Measurements from ENCODE around the gene MGAT5. TPM values are rescaled to one million over a fixed set of nuclear protein-coding genes. Genes with fewer than 3 reads are reported as not detected.

MGAT5 gene
- total RNA-seq, 1 experiment from 2014 or later: 95.3 TPM

- no peaks in the 10 kb centered on the region for H3K9me3 ChIP-seq (replicated peaks)
- peaks cover 5% of the 10 kb centered on the region for H3K36me3 ChIP-seq
- no peak overlapping the region for H3K4me3 ChIP-seq
- no peaks in the 10 kb centered on the region for H3K27me3 ChIP-seq
- DNase-seq: no peak
- no peak overlapping the region for H3K27ac ChIP-seq
- H3K4me1 ChIP-seq: no peaks in the 10 kb centered on the region
Measured at GRCh38 chr2:134308474-134309385, 54.9 kb downstream of the MGAT5 start.

GRCh38 chr2:134310107-134311079 is 56.5 kb downstream of the MGAT5 start:
- Histone ChIP-seq H3K9me3 (replicated peaks) (no peaks in the 10 kb centered on the region), H3K4me3 (no peak overlapping the region), H3K4me1 (peaks cover 11% of the 10 kb centered on the region), H3K27ac (no peak overlapping the region), H3K27me3 (no peaks in the 10 kb centered on the region), H3K36me3 (0 out of 2 replicates have a peak, but pooled peaks cover 2% of the 10 kb centered on the region)
- no peak for DNase-seq

GRCh38 chr2:134312482-134312881 is 58.6 kb downstream of the MGAT5 start:
- no peak for DNase-seq
- Histone ChIP-seq H3K27me3 (no peaks in the 10 kb centered on the region), H3K27ac (no peak overlapping the region), H3K4me3 (no peak overlapping the region), H3K4me1 (peaks cover 11% of the 10 kb centered on the region), H3K36me3 (peaks cover 3% of the 10 kb centered on the region; the same call in 1 of the 2 replicates), H3K9me3 (replicated peaks) (no peaks in the 10 kb centered on the region)

- H3K27ac ChIP-seq: no peak overlapping the region
- no peaks in the 10 kb centered on the region for H3K27me3 ChIP-seq
- H3K36me3 ChIP-seq: peaks cover 9% of the 10 kb centered on the region
- no peak overlapping the region for H3K4me3 ChIP-seq
- H3K9me3 ChIP-seq (replicated peaks): no peaks in the 10 kb centered on the region
- no peak for DNase-seq
- peaks cover 11% of the 10 kb centered on the region for H3K4me1 ChIP-seq
Measured at GRCh38 chr2:134314202-134314601, 60.3 kb downstream of the MGAT5 start.

GRCh38 chr2:134314681-134315368 is 61.0 kb downstream of the MGAT5 start:
- Histone ChIP-seq H3K9me3 (replicated peaks) (no peaks in the 10 kb centered on the region), H3K36me3 (peaks cover 8% of the 10 kb centered on the region), H3K27ac (no peak overlapping the region), H3K4me1 (peaks cover 11% of the 10 kb centered on the region), H3K4me3 (no peak overlapping the region), H3K27me3 (no peaks in the 10 kb centered on the region)
- DNase-seq: peak; percentile 23 to 61

GRCh38 chr2:134315471-134315870 is 61.6 kb downstream of the MGAT5 start:
- Histone ChIP-seq H3K9me3 (replicated peaks) (no peaks in the 10 kb centered on the region), H3K27ac (no peak overlapping the region), H3K27me3 (no peaks in the 10 kb centered on the region), H3K4me3 (no peak overlapping the region), H3K4me1 (peaks cover 11% of the 10 kb centered on the region), H3K36me3 (peaks cover 8% of the 10 kb centered on the region)
- DNase-seq: no peak

GRCh38 chr2:134319596-134320254 is 65.9 kb downstream of the MGAT5 start:
- H3K9me3 ChIP-seq (replicated peaks): 0 out of 2 replicates have a peak, but pooled peaks cover 3% of the 10 kb centered on the region
- H3K4me3 ChIP-seq: no peak overlapping the region
- peaks cover 16% of the 10 kb centered on the region for H3K36me3 ChIP-seq
- H3K27ac ChIP-seq: no peak overlapping the region
- DNase-seq: no peak
- H3K27me3 ChIP-seq: 0 out of 2 replicates have a peak, but pooled peaks cover 3% of the 10 kb centered on the region
- H3K4me1 ChIP-seq: peaks cover 6% of the 10 kb centered on the region

GRCh38 chr2:134320930-134321329 is 67.1 kb downstream of the MGAT5 start:
- no peaks in the 10 kb centered on the region for H3K4me1 ChIP-seq
- H3K27ac ChIP-seq: no peak overlapping the region
- 0 out of 2 replicates have a peak, but pooled peaks cover 3% of the 10 kb centered on the region for H3K27me3 ChIP-seq
- peaks cover 16% of the 10 kb centered on the region for H3K36me3 ChIP-seq
- H3K9me3 ChIP-seq (replicated peaks): 0 out of 2 replicates have a peak, but pooled peaks cover 3% of the 10 kb centered on the region
- no peak overlapping the region for H3K4me3 ChIP-seq
- DNase-seq: no peak

GRCh38 chr2:134323777-134324176 is 69.9 kb downstream of the MGAT5 start:
- Histone ChIP-seq H3K4me1 (no peaks in the 10 kb centered on the region), H3K36me3 (peaks cover 19% of the 10 kb centered on the region)

GRCh38 chr2:134324430-134324829 is 70.6 kb downstream of the MGAT5 start:
- H3K27me3 ChIP-seq: 0 out of 2 replicates have a peak, but pooled peaks cover 3% of the 10 kb centered on the region
- H3K27ac ChIP-seq: no peak overlapping the region
- H3K9me3 ChIP-seq (replicated peaks): 0 out of 2 replicates have a peak, but pooled peaks cover 3% of the 10 kb centered on the region
- peaks cover 14% of the 10 kb centered on the region for H3K36me3 ChIP-seq
- no peaks in the 10 kb centered on the region for H3K4me1 ChIP-seq
- H3K4me3 ChIP-seq: no peak overlapping the region
- no peak for DNase-seq

More at GRCh38 chr2:134323777-134324176, 69.9 kb downstream of the MGAT5 start:
- H3K4me3 ChIP-seq: no peak overlapping the region
- 0 out of 2 replicates have a peak, but pooled peaks cover 3% of the 10 kb centered on the region for H3K9me3 ChIP-seq (replicated peaks)
- 0 out of 2 replicates have a peak, but pooled peaks cover 3% of the 10 kb centered on the region for H3K27me3 ChIP-seq
- no peak for DNase-seq
- H3K27ac ChIP-seq: no peak overlapping the region

- Histone ChIP-seq H3K27ac (no peak overlapping the region), H3K27me3 (0 out of 2 replicates have a peak, but pooled peaks cover 3% of the 10 kb centered on the region), H3K36me3 (peaks cover 19% of the 10 kb centered on the region), H3K4me1 (no peaks in the 10 kb centered on the region), H3K9me3 (replicated peaks) (0 out of 2 replicates have a peak, but pooled peaks cover 3% of the 10 kb centered on the region), H3K4me3 (no peak overlapping the region)
- DNase-seq: no peak
Measured at GRCh38 chr2:134324947-134325346, 71.1 kb downstream of the MGAT5 start.

- no peaks in the 10 kb centered on the region for H3K4me1 ChIP-seq
- peaks cover 21% of the 10 kb centered on the region for H3K36me3 ChIP-seq
- 0 out of 2 replicates have a peak, but pooled peaks cover 3% of the 10 kb centered on the region for H3K27me3 ChIP-seq
- H3K9me3 ChIP-seq (replicated peaks): 0 out of 2 replicates have a peak, but pooled peaks cover 3% of the 10 kb centered on the region
- DNase-seq: no peak
- H3K27ac ChIP-seq: no peak overlapping the region
- no peak overlapping the region for H3K4me3 ChIP-seq
Measured at GRCh38 chr2:134325696-134326095, 71.8 kb downstream of the MGAT5 start.

- H3K4me3 ChIP-seq: no peak overlapping the region
- no peak overlapping the region for H3K27ac ChIP-seq
- DNase-seq: no peak
- H3K27me3 ChIP-seq: 0 out of 2 replicates have a peak, but pooled peaks cover 3% of the 10 kb centered on the region
- H3K9me3 ChIP-seq (replicated peaks): peaks cover 3% of the 10 kb centered on the region; the same call in 1 of the 2 replicates
- no peaks in the 10 kb centered on the region for H3K4me1 ChIP-seq
- peaks cover 21% of the 10 kb centered on the region for H3K36me3 ChIP-seq
Measured at GRCh38 chr2:134327367-134327766, 73.5 kb downstream of the MGAT5 start.
